HG02678 (cell line): Measurements from ENCODE around the gene CERS1.

Experiments
- ATAC-seq: cut with Tn5 transposase; IDR thresholded peaks from one replicate; pipeline ENCODE4 v1.9.1; 2021; ENCODE audit warnings: mild to moderate bottlenecking, moderate library complexity; ENCODE audit not compliant: unreplicated experiment

Gene CERS1, protein sequence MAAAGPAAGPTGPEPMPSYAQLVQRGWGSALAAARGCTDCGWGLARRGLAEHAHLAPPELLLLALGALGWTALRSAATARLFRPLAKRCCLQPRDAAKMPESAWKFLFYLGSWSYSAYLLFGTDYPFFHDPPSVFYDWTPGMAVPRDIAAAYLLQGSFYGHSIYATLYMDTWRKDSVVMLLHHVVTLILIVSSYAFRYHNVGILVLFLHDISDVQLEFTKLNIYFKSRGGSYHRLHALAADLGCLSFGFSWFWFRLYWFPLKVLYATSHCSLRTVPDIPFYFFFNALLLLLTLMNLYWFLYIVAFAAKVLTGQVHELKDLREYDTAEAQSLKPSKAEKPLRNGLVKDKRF

DNA sequence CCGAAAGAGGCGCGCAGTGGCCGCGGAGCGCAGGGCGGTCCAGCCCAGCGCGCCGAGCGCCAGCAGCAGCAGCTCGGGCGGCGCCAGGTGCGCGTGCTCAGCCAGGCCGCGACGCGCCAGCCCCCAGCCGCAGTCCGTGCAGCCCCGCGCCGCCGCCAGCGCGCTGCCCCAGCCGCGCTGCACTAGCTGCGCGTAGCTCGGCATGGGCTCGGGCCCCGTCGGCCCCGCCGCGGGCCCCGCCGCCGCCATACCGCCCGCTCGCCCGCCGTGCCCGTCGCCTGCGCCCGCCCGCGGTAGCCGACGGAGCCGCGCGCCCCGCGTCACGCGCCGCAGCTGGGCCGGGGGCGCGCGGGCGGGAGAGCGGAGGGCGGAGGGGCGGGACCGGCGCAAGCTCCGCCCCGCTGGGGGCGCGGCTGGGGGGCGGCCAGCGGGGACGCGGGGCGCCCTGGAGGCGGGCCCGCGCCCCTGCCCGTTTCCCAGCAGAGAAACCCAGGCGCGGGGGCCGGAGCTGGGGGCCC, at the start of gene CERS1:
Gene CERS1 (minus strand): TSS at position 335 of the 518 bp plus-strand sequence. CDS start 86 bp downstream, at position 249.
- ATAC-seq: no peak

DNA sequence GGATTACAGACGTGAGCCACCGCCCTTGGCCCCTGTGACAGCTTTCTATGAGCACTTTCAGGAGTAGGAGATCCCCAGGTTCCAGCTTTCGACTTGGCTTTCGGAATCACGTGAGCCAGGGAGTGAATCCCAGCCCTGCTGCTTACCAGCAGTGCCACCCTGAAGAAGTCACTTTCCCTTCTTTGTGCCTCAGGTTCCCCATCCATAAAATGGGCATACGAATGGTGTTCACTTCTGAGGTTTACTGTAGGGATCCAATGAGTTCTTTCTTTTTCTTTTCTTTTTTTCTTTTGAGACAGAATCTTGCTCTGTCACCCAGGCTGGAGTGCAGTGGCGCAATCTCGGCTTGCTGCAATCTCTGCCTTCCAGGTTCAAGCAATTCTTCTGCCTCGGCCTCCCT, 49.3 kb upstream of the CERS1 start:
- no peak for ATAC-seq

DNA sequence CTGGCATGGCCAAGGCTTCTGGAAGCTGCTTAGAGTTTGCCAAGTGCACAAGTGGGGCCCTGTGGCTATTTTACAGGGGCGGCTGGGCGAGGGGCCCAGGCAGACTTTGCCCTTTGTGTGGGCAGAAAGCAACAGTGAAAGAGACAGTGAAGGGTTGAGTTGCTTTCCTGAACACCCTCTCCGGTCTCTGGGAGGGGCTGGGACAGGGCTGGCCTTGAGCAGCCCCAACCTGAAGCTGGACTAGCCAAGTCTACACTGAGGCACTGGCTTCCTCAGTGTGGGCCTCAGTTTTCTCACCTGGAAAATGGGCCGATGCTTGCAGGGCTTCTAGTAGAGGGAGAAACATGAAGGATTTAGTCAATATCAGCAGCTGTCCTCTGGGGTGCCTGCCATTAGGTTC, 47.5 kb upstream of the CERS1 start:
- no peak for ATAC-seq

DNA sequence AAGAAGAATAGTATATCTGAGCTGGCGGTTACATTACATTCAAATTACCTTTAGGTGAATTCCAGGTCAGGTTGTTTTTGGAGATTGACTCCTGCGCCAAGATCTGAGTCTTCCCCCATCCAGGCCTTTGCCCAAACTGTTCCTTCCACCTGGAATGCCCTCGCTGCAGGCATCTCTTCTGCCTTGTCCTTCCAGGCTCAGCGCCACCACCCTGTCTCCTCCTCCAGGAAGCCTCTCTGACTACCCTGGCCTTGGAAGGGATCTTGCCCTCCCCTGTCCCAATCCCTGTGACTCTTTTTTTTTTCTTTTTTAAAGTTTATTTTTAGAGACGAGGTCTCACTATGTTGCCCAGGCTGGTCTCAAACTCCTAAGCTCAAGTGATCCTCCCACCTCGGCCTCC, 46.7 kb upstream of the CERS1 start:
- ATAC-seq: no peak

DNA sequence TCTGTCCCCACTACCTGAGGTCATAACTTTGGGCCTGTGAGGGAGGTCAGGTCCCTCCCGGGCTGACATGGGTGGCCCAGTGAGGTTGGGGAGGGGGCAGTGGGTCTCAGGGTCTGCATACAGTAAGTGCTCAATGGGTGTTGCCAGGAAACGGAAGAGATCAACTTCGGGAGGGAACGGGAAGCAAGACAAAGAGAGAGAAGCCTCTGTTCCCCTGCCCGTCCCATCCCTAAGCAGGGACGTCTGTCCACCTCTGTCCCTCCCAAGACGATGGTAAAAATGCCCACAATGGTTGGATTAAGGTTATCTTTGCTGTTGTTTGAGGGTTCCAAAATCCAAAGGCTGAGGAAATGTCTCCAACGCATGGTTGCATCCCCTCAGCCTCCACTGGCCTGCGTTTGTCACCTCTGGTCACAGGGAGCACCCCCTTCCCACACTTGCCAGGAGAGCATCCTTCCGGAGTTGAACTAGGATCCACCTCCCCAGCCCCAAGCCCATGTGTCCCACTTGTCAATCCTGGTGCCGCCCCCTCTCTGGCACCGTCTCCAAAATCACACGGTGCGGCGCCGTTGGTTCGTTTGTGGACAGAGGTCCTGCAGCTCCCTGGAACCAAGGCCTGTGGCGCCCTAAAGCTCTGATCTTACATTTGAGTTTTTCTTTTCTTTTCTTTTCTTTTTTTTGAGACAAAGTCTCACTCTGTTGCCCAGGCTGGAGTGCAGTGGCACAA, 45.8 kb upstream of the CERS1 start:
- ATAC-seq: no peak

DNA sequence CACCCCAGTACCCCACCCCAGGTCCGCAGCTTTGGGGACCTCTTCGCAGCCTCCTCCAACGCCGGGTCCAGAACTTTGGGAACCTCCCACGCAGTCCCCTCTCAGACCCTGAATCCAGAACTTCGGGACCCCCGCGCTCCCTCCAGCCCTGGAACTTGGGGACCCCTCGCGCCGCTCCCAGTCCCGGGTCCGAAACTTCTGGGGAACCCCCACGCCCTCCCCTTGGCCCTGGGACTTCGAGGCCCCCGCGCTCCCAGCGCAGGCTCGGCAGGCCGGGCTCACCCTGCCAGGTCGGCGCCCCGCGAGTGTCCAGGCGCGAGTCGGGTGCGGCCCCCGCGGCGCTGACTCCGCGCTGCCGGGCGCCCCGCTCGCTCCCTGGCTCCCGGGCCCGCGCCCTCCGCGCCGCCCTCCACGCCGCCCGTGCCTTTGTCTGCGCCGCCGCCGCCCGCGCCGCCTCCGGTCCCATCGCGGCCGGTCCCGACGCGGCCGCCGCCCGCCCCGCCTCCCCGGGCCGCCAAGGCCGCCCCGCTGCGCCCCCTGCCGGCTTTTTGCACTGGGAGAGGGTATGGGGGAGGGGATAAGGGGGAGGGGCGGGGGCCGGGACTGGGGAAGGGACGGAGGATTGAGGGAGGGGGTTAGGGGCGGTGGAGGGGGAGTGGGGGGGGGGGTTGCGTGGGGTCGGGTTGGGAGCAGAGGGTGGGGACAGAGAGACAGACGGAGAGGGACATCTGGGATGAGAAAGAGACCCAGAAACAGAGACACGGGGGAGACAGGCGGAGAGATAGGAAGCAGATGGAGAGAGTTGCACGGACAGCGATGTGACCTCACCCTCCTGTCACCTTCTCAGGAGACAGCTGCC, 45.0 kb upstream of the CERS1 start, which contains the start of gene HOMER3:
Gene HOMER3 (minus strand): TSS at position 449 of the 859 bp plus-strand sequence. CDS start 2,235 bp downstream, outside the sequence.
- ATAC-seq: no peak

DNA sequence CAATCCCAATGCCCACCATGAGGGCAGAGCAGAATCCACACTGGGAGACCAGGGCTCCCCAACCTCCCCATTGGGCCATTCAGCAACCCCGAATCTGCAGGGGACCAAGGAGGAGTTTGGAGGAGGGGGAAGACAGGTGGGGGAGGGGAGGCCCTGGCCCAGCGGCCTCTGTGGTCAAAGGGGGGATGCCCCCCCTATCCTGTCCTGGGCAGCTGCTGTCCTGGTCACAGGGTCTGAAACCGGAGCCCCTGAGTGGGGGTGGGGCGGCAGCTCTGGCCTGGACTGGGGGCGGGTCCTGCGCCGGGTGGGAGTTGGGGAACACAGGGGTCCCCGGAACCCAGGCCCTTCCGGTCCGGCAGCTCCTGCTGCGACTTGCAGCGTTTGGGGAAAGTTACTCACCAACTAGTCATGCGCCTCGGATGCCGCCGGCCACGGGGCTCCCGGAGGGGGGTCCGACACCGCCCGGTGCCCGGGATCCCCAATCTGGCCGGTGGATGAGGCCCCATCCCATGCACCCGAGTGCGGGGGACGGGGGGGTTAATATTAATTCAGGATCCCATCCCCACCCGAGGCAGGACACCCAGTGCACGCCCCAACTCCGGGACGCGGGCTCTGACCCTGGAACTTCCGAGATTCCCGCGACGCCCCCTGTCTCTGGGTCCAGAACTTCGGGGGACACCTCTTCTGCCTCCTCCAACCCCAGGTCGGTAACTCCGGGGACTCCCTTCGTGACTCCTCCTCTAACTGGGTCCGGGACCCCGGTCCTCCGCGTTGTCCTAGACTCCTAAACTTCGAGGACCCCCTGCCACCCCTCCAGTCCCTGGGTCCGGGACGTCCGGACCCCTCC, 44.2 kb upstream of the CERS1 start:
- no peak for ATAC-seq

DNA sequence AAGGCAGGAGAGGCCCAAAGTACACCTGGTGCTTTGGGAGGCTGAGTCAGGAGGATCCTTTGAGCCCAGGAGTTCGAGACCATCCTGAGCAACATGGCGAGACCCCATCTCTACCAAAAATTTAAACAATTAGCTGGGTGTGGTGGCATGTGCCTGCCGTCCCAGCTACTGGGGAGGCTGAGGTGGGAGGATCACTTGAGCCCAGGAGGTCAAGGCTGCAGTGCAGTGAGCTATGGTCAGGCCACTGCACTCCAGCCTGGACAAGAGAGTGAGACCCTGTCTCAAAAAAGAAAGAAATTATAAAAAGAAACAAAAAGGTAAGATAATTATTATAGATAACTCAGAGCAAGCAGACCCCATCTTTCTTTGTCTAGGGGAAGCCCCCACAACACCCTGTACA, 43.2 kb upstream of the CERS1 start:
- ATAC-seq: no peak

DNA sequence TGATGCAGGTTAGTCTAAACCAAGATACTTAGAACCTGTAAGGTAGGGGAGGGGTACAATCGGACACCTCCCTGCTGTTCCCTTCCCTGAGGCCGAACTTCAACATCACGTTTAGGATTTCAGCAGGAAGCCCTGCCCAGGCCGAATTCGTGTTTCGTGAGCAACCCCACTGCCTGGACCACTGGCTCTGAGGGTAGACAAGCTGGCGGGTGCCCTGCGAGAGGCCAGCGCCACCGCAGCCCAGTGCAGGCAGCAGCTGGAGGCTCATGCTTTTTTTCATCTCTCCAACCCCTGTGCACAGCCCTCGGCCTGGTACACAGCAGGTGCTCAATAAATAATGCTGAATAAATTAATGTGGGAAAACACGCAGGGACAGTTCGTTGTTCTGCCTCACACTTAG, 37.3 kb upstream of the CERS1 start:
- no peak for ATAC-seq

DNA sequence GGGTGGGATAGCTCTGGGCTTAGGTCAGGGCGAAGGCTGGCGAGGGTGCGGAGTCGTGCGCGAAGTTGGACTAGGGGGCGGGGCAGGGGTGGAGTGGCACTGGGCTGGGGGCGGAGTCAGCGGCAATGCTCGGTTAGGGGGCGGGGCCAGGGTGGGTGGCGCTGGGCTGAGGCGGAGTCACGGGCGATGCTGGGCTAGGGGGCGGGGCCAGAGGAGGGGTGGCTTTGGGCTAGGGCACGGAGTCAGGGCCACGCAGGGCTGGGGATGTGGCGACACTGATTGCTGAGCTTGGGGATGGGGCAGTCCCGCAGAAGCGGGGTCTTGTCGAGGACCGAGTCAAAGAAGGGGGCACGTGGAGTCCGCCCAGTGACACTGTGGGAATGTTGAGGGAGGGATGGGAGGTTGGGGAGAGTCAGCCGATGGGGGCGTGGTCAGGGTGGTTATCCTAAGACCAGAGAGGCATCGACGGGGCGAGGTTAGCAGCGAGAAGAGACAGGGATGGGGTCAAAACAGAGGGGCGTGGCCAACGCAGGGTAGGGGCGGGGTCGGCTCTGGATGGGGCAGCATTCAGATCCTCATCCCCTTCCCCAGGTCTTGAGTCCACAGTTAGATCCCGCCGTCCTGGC, 36.4 kb upstream of the CERS1 start:
- no peak for ATAC-seq

DNA sequence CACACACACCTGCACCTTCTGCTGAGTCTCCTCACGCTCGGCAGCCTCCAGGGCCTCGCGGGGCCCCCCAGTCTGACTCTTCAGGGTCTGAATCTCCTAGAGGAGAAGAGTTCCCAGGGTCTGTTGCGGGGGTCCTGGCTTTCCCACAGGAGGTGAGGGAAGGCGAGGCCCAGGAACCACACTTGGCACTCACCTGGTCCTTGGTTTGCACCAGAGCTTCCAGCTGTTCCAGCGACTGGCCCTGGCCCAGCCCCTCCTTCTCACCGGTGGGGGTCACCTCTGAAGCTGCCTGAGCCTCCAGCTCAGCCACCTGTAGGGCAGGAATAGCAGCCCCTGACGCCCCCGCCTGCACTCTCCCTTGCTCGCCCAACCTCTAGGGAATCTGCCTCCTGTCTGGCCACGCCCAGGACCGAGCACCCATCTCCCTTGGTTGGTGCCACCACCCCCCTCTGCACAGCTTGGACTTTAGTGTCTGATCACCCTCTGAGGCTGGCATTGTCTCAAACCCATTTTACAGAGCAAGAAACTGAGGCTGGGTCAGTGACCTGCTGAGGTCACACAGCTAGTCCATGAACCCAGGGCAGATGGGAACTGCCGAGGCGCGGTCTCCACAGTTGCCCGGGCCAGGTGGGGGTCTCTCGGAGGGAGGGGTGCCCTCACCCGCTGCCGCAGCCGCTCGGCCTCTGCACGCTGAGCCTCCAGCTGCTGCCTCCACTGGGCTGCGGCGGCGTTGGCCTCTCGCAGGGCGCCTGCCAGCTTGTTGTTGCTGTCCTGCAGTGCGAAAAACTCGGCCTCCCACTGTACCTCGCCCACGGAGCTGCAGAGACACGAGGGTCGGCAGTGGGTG, 35.6 kb upstream of the CERS1 start:
- no peak for ATAC-seq

DNA sequence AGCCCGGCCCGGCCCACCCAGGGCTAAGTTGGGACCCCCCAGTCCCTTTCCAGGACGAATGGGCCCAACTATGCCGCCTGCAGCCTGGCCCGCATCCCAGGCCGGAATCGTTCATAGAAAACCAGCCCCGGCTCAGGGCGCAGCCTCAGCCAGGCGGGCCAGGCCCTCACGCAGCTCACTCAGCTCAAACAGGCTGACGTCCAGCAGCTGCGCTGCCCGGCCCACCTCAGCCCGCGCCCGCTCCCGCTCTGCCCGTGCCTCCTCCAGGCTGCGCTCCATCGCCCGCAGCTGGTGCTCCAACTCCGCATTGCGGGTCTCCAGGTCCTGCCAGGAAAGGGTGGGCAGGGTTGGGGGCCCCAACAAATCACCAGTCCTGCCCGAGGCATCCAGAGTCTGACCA, 33.4 kb upstream of the CERS1 start:
- no peak for ATAC-seq

DNA sequence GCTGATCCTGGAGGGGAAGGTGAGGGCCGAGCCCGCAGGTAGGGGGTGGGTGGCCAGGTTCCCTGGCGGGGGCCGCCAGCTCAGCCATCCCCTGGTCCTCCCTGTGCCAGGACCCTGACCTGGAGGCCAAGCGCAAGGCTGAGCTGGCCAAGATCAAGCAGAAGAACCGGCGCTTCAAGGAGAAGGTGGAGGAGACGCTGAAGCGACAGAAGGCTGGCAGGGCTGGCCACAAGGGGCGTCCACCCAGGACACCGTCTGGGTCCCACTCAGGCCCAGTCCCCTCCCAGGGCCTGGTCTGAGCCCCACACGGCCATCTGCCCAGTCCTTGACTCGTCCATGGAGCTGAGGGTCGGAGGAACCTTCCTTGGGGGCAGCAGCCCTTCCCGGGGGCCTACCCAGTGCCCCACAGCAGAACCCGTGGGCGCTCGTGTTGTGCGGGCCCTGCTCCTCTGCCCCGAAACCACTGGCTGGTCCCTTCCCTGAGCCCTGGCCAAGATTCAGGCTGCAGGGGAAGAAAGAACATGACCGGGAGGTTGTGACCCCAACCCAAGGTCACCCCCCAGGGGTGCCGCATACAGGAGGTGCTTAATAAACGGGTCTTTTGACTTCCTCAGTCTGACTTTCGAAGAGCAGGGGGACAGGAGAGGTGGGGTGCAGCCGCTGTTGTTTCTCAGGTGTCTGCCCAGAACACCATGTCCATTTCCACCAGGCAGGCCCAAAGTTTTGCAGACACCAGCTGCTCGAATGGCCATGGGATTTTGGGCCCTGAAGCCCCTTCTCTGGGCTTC, 32.3 kb upstream of the CERS1 start:
- ATAC-seq: no peak

DNA sequence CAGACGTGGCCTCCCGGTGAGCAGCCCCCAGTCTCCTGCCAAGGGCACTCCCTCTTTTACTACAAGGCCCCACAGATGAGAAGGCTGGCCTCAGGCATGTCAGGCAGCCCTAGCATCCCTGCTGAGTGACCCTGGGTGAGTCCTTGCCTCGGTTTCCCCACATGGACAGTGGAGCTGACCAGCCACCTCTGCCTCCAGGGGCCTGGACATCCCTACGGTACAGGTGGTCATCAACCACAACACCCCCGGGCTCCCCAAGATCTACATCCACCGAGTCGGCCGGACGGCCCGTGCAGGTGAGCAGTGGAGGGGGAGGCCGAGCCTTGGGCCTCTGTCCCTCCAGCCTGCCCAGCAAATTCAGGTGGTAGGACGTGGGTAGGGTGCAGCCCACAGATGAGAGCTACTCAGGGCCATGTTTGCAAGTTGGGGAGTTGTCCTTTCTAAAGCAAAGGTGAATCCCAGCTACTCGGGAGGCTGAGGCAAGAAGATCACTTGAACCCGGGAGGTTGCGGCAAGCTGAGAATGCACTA, 28.8 kb upstream of the CERS1 start:
- ATAC-seq: no peak

DNA sequence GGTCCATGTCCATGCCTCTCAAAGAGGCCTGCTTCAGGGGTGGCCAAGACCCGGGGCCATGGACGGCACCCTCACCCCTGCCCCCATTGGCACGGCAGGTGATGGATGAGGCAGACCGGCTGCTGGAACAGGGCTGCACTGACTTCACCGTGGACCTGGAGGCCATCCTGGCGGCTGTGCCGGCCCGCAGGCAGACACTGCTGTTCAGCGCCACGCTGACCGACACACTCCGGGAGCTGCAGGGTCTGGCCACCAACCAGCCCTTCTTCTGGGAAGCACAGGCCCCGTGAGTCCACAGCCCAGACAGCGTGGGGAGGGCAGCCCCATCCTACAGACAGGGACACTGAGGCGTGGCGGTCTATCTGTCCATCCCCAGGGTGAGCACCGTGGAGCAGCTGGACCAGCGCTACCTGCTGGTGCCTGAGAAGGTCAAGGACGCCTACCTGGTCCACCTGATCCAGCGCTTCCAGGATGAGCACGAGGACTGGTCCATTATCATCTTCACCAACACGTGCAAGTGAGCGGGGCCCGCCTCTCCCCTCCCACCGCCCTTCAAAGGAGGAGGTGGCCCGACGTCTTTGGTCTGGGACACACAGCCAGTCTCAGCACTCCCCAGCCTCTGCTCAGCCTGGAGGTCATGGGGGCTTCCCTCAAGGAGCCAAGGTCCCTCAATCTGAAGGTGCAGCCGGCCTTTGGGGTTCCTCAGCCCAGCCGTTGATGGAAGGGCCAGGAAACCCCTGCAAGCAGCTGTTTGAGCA, 26.4 kb upstream of the CERS1 start:
- no peak for ATAC-seq

DNA sequence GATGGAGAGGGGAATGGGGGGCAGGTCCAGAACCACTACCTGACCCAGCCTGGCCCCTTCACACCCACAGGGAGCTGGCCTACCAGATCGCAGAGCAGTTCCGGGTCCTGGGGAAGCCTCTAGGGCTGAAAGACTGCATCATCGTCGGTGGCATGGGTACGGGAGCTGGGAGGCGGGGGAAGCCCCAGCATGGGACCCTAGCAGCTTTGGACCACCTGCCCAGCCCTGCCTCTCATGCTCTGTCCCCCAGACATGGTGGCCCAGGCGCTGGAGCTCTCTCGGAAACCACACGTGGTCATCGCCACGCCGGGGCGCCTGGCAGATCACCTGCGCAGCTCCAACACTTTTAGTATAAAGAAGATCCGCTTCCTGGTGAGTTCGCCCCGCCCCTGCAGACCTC, 25.6 kb upstream of the CERS1 start:
- no peak for ATAC-seq

DNA sequence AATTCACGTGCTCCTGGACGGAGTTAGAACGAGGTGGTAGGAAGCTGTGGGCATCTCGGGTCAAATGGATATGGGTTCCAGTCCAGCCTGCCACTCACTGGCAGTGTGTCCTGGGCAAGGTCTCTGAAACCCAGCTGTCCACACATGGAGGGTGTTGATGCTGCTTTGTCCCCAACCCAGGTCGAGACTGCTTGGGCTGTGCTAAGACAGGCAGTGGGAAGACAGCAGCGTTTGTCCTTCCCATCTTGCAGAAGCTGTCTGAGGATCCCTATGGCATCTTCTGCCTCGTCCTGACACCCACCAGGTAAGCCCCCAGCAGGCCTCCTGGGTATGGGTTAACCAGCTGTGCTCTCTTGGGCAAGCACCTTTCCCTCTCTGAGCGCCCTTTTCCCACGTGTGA, 24.4 kb upstream of the CERS1 start:
- ATAC-seq: no peak
